ENCODE data around the gene NBL1.

NBL1 gene

DNA sequence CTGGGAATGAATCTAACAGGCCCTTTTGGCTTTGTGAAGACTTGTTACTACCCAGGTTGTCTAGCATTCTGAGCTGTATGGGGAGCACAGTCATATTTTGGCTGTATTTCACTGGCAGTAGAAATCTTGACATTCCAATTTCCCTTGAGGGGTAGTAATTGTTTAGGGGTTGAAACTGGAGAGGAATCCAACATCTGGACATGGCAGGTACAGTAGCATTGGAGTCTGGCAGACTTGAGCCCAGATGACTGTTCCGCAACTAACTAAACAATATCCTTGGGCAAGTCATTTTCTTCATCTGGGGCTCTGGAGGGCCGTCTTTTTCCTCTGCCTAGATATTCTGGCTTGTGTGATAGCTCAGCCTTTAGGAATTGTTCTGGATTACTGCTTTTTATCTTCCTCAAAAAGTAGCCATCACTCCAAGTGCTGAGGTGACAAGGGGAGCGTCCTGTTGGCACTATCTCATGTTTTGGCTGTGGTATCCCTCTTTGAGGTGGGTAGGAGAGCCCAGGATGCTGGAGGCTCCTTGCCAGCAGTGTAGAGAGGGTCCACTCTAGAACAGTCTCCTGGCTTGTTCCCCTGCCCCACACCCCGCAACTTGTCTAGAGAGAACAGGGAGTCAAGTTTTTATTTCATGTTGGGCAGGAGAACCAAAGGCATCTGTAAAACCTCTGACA lies 22.7 kb upstream of the NBL1 start:
- TF ChIP-seq PATZ1 (CRISPR knock-in tag; IDR thresholded peaks at IDR 0.05; ENCODE audit: borderline replicate concordance) (no peak), BACH2 (CRISPR knock-in tag; IDR thresholded peaks at IDR 0.05; ENCODE audit: borderline replicate concordance) (no peak), ZNF8 (CRISPR knock-in tag; IDR thresholded peaks at IDR 0.05) (no peak)
- ATAC-seq = no peak

DNA sequence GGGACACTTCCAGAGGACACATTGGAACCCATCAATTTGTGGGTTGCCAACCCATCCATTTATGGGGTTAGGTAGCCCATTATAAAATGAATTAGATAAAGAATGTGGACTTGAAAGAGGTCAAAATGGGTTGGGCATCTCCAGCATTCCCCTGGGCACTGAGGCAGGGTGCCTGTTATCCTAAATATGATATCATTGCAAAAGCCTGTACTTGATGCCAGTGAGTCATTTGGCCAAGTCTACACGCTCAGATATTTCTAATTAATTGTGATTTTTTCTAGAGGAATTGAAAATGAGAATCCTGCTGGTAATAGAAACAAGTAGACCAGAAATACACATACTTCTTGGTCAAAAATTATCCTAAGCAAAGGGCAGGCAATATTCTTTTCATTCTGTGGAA lies 21.9 kb upstream of the NBL1 start:
- TF ChIP-seq ZNF565 (CRISPR knock-in tag; conservative IDR thresholded peaks at IDR 0.05; ENCODE audit: low read depth) (no peak), ISL1 (CRISPR knock-in tag; IDR thresholded peaks at IDR 0.05) (peak; percentile 46), GLIS3 (CRISPR knock-in tag; IDR thresholded peaks at IDR 0.05) (no peak), TCF4 (CRISPR knock-in tag; IDR thresholded peaks at IDR 0.05; ENCODE audit: borderline replicate concordance) (no peak), CREB5 (CRISPR knock-in tag; IDR thresholded peaks at IDR 0.05; ENCODE audit: low read depth) (peak; percentile 31; the same call in 1 of the 2 replicates)
- peak; percentile 43; the same call in 1 of the 3 replicates for ATAC-seq

GRCh38 chr1:19623523-19623922 lies 20.6 kb upstream of the NBL1 start:
- no peak for ATAC-seq

DNA sequence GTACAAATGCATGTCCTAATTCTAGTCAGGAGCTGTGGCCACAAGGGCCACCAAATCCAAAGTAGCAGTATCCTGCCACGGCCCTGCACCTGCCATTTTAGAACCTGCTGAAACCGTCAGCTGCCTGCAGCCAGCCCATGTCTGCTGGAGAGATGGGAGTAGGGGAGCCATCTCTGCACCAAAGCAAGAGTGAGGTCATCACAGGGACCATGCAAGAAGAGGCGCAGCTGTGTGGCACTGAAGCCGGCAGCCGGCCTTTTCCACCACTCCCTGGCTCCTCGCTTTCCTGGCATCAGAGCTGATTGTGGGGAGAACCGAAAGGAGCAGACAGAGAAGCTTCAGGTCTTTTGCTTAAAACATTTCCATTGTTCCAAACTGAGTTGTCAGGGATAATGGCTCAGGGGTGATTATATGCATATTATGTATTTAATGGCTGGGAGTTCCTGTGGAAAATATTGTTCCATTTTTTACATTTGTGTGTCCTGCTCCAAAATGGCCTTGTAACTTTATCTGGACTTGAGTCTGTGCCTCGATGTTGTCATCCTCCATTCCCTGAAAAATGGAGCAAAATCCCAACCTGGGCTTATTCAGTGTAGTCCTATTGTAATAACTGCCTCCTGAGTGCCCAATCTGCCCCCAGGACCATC lies 18.7 kb upstream of the NBL1 start:
- no peak for ATAC-seq
- TF ChIP-seq CSDC2 (CRISPR knock-in tag; IDR thresholded peaks at IDR 0.05) = no peak
- no peak for TF ChIP-seq TCF4 (CRISPR knock-in tag; IDR thresholded peaks at IDR 0.05; ENCODE audit: borderline replicate concordance)
- TF ChIP-seq ZFP3 (CRISPR knock-in tag; IDR thresholded peaks at IDR 0.05) = no peak
- TF ChIP-seq BACH2 (CRISPR knock-in tag; IDR thresholded peaks at IDR 0.05; ENCODE audit: borderline replicate concordance) = no peak
- no peak for TF ChIP-seq TOX (CRISPR knock-in tag; IDR thresholded peaks at IDR 0.05; ENCODE audit: borderline replicate concordance)
- TF ChIP-seq CSRNP3 (CRISPR knock-in tag; IDR thresholded peaks at IDR 0.05) = no peak
- TF ChIP-seq POU6F1 (CRISPR knock-in tag; IDR thresholded peaks at IDR 0.05; ENCODE audit: borderline replicate concordance, low read depth) = no peak
- TF ChIP-seq, protein P1, sequence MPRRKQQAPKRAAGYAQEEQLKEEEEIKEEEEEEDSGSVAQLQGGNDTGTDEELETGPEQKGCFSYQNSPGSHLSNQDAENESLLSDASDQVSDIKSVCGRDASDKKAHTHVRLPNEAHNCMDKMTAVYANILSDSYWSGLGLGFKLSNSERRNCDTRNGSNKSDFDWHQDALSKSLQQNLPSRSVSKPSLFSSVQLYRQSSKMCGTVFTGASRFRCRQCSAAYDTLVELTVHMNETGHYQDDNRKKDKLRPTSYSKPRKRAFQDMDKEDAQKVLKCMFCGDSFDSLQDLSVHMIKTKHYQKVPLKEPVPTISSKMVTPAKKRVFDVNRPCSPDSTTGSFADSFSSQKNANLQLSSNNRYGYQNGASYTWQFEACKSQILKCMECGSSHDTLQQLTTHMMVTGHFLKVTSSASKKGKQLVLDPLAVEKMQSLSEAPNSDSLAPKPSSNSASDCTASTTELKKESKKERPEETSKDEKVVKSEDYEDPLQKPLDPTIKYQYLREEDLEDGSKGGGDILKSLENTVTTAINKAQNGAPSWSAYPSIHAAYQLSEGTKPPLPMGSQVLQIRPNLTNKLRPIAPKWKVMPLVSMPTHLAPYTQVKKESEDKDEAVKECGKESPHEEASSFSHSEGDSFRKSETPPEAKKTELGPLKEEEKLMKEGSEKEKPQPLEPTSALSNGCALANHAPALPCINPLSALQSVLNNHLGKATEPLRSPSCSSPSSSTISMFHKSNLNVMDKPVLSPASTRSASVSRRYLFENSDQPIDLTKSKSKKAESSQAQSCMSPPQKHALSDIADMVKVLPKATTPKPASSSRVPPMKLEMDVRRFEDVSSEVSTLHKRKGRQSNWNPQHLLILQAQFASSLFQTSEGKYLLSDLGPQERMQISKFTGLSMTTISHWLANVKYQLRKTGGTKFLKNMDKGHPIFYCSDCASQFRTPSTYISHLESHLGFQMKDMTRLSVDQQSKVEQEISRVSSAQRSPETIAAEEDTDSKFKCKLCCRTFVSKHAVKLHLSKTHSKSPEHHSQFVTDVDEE (CRISPR knock-in tag; IDR thresholded peaks at IDR 0.05) = no peak
- TF ChIP-seq SNAI2 (CRISPR knock-in tag; IDR thresholded peaks at IDR 0.05) = no peak
- no peak for TF ChIP-seq ZNF8 (CRISPR knock-in tag; IDR thresholded peaks at IDR 0.05)
- no peak for TF ChIP-seq ARNTL (CRISPR knock-in tag; IDR thresholded peaks at IDR 0.05; ENCODE audit: borderline replicate concordance, low read depth)
- TF ChIP-seq ZC3H10 (CRISPR knock-in tag; IDR thresholded peaks at IDR 0.05) = no peak
- TF ChIP-seq ZNF565 (CRISPR knock-in tag; conservative IDR thresholded peaks at IDR 0.05; ENCODE audit: low read depth) = no peak
- no peak for TF ChIP-seq ESRRG (CRISPR knock-in tag; IDR thresholded peaks at IDR 0.05)
- TF ChIP-seq RARB (CRISPR knock-in tag; IDR thresholded peaks at IDR 0.05) = no peak
- no peak for TF ChIP-seq PATZ1 (CRISPR knock-in tag; IDR thresholded peaks at IDR 0.05; ENCODE audit: borderline replicate concordance)
- TF ChIP-seq OSR1 (CRISPR knock-in tag; IDR thresholded peaks at IDR 0.05) = no peak
- no peak for TF ChIP-seq PPARA (CRISPR knock-in tag; IDR thresholded peaks at IDR 0.05; ENCODE audit: borderline replicate concordance)
- no peak for TF ChIP-seq ZNF70 (CRISPR knock-in tag; IDR thresholded peaks at IDR 0.05)
- TF ChIP-seq CREB5 (CRISPR knock-in tag; IDR thresholded peaks at IDR 0.05; ENCODE audit: low read depth) = no peak

More at GRCh38 chr1:19623523-19623922, 20.6 kb upstream of the NBL1 start:
- TF ChIP-seq ZNF70 (CRISPR knock-in tag; IDR thresholded peaks at IDR 0.05) = no peak

Data from SK-N-SH treated with all-trans-retinoic acid at 6 μM for 48 hours (cell line).